HUDEP-2 (cell line): ENCODE data around the gene ADGRG7.

ENCODE experiments used
- DNase-seq, 76 experiments: peaks; one replicate each; lab custom pipeline; 2025; ENCODE audit not compliant: unreplicated experiment in 76 of 76; lab: John Stamatoyannopoulos, UW

The ADGRG7 gene

DNA sequence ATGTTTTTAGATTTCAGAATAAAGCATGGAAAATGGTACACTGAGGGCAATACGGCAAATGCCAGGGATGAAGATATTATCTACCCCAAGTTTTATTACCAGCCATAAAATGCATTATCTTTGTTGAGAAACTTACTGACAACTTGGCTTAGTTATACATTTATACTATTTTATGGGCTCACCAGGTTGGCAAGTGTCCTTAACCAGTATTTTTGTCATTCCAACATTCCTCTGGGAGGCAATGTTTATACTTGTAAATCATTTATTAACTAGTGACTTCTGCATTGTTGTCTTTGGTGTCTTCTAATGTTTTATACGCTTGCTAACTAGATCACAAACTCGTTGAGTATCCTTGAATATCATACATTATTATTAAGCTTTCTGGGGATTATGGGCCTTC is 18.0 kb upstream of the ADGRG7 start:
- DNase-seq = no peak

DNA sequence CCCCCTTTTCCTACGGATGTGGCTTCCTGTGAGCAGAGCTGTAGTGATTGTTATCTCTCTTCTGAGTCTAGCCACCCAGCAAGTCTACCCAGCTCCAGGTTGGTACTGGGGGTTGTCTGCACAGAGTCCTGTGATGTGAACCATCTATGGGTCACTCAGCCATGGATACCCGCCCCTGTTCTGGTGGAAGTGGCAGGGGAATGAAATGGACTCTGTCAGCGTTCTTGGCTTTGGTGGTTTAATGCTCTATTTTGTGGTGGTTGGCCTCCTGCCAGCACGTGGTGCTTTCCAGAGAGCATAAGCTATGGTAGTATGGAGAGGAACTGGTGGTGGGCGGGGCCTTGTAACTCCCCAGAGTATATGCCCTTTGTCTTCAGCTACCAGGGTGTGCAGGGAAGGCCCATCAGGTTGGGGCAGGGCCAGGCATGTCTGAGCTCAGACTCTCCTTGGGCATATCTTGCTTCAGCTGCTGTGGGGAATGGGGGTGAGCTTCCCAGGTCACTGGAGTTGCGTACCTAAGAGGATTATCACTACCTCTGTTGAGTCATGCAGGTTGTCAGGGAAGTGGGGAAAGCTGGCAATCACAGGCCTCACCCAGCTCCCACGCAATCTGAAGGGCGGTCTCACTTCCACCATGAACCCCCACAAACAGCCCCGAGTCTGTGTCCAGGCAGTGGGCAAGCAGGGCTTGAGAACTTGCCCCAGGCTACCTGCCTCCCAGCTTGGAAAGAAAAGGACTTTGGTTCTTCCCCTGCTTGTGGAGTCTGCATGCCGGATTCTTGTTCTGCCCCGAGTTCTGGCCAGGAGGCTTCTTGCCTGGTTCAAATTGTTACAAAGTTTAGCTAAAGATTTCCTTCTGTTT is 9.0 kb upstream of the ADGRG7 start:
- peak in 1 of 76 experiments; percentile 2 for DNase-seq

DNA sequence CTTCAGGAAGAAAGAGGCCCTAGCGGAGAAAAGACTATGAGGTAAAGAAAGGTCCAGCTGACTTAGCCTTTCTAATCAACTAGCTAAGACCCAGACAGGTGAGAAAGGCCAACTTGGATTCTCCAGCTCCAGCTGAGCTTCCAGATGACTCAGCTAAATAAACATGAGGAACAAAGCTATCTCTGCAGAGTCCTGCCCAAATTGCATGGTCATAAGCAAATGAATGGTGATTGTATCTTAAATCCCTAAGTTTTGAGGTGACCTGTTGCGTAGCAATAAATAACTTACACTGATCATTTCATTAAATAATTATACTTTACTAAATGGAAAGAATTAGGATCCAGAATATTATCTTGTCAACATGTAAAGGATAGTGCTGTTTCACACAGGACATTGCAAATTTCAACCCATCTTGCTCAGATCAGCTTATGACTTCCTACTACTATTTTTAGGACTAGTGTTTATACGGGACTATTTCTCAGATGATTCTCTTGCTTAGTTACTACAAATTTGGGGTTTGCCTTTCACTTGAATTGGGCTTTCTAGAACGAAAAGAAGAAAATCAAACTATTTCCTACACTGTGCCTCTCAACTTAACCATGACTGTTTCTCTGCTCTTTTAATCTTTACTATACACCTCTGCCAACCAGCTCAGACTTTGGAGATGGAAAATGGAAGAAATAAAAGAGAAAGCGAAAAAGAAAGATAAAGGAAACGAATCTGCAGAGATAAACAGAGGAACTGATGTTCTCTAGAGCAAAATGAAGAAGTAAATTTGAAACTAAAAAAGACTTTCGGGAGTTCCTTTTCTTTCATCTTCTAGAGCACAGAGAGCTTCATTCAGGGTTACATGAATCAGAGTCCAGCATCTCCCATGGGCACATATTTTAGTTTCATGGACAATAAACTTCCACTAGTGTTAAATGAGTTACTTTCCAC is 6.6 kb upstream of the ADGRG7 start:
- no peak for DNase-seq

DNA sequence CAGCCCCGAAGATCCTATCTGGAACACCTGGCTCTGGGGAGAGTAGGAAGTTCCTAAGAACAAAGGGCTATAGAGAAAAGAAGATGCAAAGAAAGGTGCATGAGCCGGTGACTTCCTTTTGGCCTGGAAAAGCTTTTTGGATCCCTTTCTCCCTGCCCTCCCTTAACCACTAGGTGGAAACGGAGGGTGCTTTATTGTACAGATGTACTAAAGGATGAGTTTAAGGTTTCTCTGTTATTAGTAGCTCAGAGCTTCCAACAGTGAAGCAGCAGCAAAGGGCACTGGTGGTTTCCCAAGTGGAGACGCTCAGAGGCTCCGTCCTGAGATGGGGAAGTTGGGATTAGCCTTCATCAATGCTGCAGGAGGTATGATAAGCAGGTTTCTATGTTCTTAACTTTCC is 5.9 kb upstream of the ADGRG7 start:
- DNase-seq = peak in 1 of 76 experiments; percentile 2

DNA sequence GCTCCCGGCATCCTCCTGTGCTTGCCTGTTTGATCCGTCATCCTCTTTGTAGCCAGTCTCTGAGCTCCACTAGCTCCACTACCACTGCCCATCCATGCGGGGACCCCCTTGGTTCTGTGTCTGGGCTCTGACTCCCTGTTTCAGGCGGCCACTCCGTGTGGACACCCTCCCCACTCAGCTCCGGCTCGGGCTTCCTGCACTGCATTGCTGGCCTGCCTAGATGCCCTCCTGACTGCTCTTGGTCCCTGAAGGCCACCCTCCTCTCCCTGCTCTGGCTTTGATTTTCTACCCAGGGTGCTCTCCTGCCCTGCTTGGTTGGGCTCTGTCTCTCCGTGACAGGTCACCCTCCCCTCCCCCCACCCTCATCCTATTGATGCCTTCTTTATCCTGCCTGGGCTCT is 4.0 kb upstream of the ADGRG7 start:
- DNase-seq = no peak

DNA sequence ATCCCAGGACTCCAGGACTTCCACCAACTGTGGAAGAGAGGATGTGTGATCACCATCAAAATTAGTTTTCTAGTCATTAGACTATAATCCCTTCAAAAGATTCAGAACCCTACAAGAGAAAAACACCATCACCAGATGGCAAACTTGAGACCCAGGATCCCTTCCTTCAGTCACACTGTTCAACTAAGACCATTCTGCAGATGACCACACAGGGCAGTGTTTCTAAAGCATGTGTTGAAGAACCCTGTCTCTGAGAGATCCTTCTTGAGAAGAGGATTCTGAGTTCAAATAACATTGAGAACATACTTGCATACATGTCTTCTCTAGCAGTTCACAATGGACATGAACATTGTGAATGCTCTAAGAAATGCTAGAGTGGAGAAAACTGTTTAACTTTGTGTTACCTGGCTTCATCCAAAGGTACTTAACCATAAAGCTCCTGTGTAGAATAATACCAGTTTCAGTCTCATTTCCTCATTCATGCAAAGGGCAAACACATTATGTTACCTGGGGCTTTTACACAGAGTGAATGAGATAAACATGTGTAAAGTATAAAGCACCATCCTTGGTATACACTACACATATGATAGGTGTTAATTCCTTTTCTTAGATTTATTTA is 2.4 kb upstream of the ADGRG7 start:
- peak in 1 of 76 experiments; percentile 10 for DNase-seq

DNA sequence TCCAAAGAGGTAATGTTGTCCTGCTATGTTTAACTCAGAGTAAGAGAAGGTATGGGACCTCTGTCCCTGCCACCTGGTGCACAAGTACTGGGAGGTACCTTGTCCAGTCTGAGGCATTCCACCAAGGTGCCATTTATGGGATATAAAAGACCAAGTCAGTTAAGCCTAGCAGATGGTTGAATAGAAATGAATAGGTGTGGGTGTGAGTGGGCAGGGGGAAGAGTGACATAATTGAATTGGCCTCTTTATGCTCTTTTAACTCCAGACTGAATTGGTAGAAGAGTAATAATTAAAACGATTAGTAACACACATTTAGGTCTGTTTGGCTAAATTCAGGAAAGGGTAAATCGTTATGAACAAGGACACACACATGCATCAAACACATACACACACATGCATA is 562 bp downstream of the ADGRG7 start:
- DNase-seq = no peak

DNA sequence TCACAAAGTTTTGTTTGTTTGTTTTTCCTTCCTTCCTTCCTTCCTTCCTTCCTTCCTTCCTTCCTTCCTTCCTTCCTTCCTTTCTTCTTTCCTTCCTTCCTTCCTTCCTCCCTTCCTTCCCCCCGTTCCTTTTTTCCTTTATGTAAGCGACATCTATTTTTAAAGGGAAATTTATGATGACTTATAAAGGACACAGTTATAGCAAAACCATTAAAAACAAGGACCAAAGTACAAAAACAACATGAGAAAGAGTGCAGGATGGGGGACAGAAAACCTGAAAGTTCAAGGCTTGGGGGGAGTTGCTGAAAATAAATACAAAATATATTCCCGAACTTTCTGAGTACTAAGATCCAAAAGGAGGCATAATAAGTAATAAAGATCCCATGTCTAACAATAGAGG is 1.8 kb downstream of the ADGRG7 start:
- DNase-seq = no peak

DNA sequence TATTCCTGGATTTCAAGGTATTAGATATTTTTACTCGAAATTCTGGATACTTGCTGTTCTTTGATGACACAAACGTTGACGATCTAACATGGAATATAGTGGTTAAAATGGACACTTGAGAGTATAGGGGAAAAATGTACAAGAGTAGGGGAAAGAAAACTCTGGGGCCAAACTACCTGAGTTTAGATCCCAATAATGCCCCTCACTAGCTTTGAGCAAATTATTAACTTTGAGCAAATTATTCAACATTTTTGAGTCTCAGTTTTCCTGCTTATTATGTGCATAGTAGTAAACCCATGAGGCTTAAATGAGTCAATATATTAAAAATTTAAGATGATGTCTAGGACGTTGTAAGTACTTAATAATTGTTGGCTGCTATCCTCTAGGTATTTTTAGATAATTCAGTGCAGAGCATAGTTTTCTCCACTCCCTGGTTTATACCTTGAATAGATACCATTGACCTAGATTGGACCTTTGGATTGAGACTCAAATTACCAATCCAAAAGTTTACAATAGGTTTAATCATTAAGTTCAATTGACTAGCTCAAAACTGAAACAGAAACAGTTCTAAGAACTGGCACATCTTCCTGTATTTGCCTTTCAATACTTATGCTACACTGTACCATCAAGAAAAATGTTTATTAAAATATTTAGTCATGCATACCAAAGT is 4.5 kb downstream of the ADGRG7 start:
- no peak for DNase-seq

DNA sequence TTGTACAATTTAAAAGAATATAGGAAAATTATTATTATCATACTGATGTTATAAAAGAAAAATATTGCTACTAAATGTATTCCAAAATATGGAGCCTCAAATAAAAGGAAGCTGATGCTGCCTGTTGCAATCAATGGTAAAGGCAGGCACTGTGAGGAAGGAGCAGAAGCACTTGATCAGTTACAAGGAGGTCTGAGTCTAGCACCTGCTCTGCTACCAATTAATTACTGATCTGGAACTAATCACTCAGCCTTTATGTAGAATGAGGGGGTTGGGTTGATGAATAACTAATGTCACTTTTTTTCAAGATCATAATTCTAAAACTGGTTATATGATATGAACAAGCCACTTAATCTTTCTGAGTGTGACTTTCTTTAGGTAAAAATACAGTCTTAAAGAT is 5.5 kb downstream of the ADGRG7 start:
- DNase-seq = no peak

DNA sequence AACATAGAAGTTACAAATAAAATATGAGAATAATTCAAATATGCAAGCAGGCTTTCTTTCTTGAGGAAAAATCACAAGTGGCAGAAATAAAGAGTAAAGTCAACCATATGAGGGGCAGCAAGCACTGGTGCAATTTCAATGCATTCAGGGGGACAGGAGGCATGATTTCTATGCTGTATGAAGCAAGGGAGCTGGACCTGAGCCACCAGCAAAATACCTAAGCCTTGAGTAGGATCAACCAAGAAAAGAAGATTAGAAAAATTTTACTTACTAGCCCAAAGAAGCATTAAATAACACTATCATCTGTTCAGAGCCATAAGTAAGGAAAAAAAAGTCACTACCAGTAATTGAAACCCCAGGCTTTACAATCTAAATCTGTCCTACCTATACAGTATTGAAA is 6.3 kb downstream of the ADGRG7 start:
- no peak for DNase-seq

DNA sequence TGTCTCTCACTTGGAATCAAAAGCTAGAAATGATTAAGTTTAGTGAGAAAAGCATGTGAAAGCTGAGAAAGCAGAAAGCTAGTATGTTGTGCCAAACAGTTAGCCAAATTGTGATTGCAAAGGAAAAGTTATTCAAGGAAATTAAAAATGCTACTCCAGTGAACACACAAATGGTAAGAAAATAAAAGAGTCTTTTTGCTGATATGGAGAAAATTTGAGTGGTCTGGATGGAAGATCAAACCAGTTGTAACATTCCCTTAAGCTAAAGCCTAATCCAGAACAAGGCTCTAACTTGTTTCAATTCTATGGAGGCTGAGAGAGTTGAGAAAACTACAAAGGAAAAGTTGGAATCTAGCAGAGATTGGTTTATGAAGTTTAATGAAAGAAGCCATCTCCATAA is 11.8 kb downstream of the ADGRG7 start:
- no peak for DNase-seq

DNA sequence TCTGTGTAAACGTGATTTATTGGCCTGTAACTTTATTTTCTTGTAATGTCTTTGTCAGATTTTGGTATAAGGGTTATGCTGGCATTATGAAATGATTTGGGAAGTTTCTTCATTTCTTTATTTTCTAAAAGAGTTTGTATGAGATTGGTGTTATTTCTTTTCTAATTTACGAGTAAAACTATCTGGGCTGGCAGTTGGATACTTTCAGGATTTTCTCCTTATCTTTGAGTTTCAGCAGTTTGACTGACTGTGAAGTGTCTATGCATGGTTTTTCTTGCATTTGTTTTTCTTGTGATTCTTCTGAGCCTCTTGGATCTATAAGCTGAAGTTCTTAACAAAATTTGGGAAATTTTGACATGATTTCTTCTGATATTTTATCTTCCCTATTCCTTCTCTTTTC is 18.1 kb downstream of the ADGRG7 start:
- no peak for DNase-seq

DNA sequence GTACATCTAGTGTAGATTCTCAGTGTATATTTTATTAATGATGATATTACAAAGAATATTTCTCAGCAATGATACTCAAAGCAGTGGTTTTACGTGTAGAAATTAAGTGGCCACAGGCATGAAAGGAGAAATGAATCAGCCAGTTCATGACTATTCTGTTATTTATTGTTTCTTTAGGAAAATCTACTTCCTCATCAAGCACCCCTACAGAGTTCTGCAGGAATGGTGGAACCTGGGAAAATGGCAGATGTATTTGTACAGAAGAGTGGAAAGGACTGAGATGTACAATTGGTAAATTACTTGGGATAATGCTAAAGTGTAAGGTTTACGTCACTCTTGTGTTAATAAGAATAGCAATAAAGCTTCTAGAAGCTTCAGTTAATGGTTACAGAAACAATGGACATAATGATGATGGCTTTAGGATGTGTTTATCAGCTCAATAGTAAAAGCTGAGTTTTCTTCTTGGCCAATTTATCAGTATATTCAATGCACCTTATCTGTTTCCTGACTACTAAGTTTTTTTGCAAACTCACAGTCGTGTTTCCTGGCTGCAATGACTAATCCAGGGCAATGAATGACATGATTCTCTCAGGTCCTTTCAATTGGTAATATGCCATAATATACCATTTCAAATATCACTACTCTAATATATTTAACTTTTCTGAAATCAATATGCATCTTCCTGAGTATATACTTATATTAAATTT is 20.2 kb downstream of the ADGRG7 start:
- DNase-seq = peak in 2 of 76 experiments; percentile 2 to 18

DNA sequence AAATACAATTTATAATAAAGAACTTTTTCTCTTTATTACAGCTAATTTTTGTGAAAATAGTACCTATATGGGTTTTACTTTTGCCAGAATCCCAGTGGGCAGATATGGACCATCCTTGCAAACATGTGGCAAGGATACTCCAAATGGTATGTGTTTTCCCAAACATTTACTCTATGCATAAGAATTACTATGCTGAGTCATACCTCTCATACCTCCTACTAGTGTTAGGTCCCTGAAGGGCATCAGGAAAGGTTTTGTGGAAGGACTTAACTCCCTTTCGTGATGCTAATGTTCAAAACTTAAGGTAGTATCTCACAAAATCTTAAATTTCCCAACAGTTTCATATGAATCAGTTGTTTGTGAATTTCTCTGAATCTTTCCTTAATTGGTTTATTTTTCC is 21.3 kb downstream of the ADGRG7 start:
- no peak for DNase-seq

DNA sequence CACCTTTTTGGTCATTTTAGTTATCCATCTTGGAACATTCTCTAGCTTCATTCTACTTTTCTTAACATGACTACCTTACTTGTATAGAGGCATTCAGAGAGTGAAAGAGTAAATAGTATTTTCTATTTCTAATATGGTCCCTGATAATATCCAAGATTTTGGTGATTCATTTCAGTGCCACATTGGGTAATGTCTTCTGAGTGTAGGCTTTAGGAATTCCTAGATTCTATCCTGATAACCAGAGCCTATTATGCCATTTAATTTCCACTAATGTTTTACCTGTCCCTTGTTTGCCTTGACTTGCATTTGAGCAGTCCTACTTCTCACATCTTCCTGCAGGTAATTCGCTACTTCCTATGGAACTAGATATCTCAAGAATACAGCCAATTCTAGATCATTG is 21.8 kb downstream of the ADGRG7 start:
- no peak for DNase-seq

DNA sequence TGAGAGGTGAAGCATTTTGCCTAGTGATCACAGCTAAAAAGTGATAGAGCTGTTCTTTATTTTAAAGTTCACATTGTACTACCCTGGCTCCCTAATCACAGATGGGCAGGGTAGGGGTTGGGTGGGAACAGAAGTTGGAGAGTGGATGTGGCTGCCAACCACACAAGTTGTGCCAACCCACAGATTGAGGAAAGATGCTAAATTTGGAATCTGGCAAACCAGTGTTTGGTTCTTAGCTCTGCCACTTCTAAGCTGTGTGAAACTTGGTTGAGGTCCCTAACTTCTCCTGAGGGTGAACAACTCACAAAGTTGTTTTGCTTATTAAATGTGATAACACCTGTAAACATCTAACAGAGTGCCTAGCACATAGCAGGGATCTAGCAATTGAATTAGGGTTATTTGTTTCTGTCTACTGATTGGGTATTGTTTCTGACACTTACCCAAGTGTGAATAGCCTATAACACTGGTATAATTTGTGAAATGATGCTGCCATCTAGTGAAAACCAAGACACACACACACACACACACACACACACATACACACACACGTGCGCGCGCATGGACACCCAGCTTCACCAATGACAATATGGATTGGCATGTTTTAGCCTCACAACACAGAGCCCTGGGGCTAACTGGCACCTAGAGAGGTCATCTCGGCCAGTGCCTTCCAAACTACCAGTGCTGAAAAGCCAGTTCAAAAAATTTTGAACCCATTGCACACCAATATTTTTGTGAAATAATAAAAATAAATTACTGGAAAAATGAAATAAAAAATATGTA is 25.3 kb downstream of the ADGRG7 start:
- peak in 26 of 76 experiments; percentile 0 to 45 (median 10) for DNase-seq

DNA sequence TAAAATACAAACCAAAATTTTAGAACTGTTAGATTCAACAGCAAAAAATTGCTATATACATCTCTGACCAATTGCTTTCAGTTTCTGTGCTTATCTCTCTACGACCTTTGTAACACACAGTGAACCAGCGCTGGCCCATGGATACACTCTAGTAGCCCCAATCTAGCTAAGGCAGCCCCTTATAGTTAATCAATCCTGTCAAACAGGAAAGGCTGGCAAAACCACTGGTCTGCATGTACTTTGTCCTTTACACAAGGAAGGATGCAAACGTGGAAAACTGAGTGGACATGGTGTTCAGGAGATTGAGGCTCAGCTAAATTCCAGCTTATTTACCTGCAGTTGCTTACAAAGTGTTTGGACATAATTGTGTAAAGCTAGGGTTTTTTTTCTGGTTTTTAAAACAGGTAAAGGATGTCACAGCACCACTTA is 25.9 kb downstream of the ADGRG7 start:
- DNase-seq = no peak

DNA sequence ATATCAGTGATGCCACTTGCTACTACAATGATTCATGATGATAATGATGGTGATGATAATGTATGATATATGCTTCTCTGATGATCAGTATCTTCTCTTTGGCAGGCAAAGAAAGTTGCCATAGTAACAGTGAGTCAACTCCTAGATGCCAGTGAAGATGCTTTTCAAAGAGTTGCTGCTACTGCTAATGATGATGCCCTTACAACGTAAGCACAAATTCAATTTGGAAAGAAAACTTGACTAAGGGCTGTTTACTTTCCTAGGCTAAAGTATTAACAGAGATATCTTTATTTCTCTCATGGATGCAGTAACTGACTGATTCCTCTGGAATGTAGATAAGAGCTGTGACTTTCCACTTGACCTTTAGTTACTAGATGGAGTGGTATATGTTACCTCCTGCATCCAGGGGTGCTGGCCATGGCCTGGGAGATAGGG is 27.8 kb downstream of the ADGRG7 start:
- no peak for DNase-seq
